GM13977 (cell line): ENCODE data around the gene MRGPRE.

ENCODE experiments used
- DNase-seq: peaks from one replicate; pipeline ENCODE4 v3.0.0; 2012; ENCODE audit warnings: low spot score
- CTCF ChIP-seq: IDR thresholded peaks from 2 replicates; pipeline ENCODE4 v1.5.1; 2012; ENCODE audit warnings: mild to moderate bottlenecking, control low read depth; ENCODE audit not compliant: insufficient read depth; ENCODE audit errors: extremely low read depth, missing control alignments
- in situ Hi-C: fragments of 300-500 bp; cut with MboI; formaldehyde crosslinking; loops from one replicate; pipeline ENCODE4 v1.12.0; 2022; ENCODE audit warnings: low sequenced_read_pairs, low pct_unique_long_range_greater_than_20kb, mixed read lengths, inconsistent platforms; ENCODE audit not compliant: unreplicated experiment

MRGPRE gene

GRCh38 chr11:3229673-3230630 is 2.3 kb downstream of the MRGPRE start:
- peak; percentile 12 for DNase-seq
- no peak for TF ChIP-seq CTCF
- in situ Hi-C loops: no loop called here

GRCh38 chr11:3228445-3228829 is 3.8 kb downstream of the MRGPRE start:
- no peak for TF ChIP-seq CTCF
- DNase-seq: no peak
- in situ Hi-C loops: no loop called here

- in situ Hi-C loops: no loop called here
- DNase-seq: no peak
- no peak for TF ChIP-seq CTCF
Observed at GRCh38 chr11:3227568-3228444, 4.4 kb downstream of the MRGPRE start.

GRCh38 chr11:3226846-3227567 is 5.2 kb downstream of the MRGPRE start:
- TF ChIP-seq CTCF: no peak
- in situ Hi-C loops: no loop called here
- DNase-seq: peak; percentile 11

- in situ Hi-C loops: no loop called here
- no peak for TF ChIP-seq CTCF
- DNase-seq: peak; percentile 30
Observed at GRCh38 chr11:3225826-3226750, 6.1 kb downstream of the MRGPRE start.
